Colon (tissue), 2 donors: ENCODE results near the gene TMEM106C.
"Not testable (repeated sequence)": the region's sequence is repeated elsewhere in the genome, so short reads cannot be mapped to it uniquely, and the experiment has no call there.

Experiments
- FAIRE-seq: peaks from 2 replicates; lab custom pipeline; 2012; peaks lifted over from hg19 to GRCh38; lab: Jason Lieb, UNC
- donor health status: control.
- donor health status: control.

TMEM106C gene

GRCh38 chr12:47949441-47950341 is 13.7 kb upstream of the TMEM106C start:
- no peak for FAIRE-seq

- no peak for FAIRE-seq
Observed at GRCh38 chr12:47950856-47951468, 12.4 kb upstream of the TMEM106C start.

DNA sequence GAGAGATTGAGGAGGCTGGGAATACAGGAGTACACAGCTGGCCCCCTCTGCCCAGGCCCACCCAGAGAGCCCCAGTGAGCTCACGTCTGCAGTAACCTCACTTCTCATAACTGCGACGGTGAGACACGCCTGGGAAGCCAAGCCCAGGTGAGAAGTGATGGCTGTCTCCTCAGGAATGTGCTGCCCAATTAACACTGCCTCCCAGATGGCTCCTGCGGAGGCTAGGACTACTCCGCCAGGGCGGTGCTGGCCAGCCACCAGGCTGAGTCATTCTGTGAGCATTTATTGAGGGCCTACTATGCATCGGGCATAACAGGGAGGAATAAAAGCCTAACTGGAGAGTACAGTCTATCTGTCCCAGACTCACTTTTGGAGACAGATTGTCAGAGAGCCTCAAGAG is 9.3 kb upstream of the TMEM106C start:
- FAIRE-seq, result no peak

GRCh38 chr12:47954467-47955045 is 8.8 kb upstream of the TMEM106C start:
- FAIRE-seq, result no peak

DNA sequence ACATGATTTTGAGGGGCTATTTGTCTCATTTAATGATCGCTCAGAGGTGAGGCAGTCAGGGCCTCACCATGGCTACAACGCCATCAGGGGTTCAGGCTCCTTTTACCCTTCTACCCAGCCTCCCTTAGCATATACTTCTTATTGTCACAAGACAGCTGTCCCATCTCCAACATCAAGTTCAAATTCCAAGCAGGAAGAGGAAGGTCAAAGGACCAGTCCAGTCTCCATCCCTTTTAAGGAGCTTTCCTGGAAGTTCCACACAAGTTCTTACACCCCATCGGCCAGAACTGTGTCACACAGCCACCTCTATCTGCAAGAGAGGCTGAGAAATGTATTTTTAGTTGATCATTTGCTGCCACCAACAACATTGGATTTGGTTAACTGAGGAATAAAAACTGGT is 8.3 kb upstream of the TMEM106C start:
- FAIRE-seq, result no peak

DNA sequence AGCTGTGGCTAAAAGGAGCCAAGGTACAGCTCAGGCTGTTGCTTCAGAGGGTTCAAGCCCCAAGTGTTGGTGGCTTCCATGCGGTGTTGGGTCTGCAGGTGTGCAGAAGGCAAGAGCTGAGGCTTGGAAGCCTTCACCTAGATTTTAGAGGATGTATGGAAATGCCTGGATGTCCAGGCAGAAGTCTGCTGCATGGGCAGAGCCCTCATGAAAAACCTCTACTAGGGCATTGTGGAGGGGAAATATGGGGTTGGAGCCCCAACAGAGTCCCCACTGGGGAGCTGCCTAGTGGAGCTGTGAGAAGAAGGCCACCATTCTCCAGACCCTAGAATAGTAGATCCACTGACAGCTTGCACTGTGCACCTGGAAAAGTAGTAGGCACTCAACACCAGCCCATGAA is 5.7 kb upstream of the TMEM106C start:
- not testable (repeated sequence) for FAIRE-seq

GRCh38 chr12:47962198-47962597 is 1.2 kb upstream of the TMEM106C start:
- FAIRE-seq, result no peak

- no peak for FAIRE-seq
Observed at GRCh38 chr12:47964106-47964728, 821 bp downstream of the TMEM106C start.

- FAIRE-seq, result no peak
Observed at GRCh38 chr12:47965581-47965980, 2.2 kb downstream of the TMEM106C start.

DNA sequence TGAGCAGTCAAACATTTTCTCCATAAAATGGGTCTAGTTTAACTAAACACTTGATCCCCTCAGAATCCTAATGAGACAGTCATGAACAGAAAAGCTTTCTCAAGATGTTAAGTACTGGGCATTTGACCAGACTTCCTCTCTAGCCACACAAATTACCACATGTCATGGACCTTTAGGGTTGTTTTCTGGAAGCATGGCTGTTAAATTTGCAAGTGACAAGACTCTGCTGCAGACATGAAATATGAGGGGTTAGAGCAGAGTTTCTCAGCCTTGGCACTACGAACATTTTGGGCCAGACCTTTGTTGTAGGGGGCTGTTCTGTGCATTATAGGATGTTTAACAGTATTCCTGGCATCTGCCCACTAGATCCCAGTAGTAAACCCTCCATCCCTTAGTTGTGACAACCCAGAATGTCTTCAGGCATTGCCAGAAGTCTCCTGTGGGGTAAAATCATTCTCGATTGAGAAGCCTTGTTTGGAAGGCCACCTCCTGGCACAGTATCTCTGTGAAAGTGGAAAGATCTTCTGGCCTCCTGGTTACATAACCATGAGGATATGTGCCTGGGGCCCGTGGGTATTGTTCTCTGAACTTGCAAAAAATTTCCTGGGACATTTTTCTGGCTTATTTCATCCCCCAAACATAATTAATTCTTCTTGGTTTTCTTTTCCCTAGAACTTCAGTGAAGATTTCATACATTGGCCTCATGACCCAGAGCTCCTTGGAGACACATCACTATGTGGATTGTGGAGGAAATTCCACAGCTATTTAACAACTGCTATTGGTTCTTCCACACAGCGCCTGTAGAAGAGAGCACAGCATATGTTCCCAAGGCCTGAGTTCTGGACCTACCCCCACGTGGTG is 4.3 kb downstream of the TMEM106C start:
- no peak for FAIRE-seq

- FAIRE-seq, result no peak
Observed at GRCh38 chr12:47969845-47970244, 6.4 kb downstream of the TMEM106C start.

DNA sequence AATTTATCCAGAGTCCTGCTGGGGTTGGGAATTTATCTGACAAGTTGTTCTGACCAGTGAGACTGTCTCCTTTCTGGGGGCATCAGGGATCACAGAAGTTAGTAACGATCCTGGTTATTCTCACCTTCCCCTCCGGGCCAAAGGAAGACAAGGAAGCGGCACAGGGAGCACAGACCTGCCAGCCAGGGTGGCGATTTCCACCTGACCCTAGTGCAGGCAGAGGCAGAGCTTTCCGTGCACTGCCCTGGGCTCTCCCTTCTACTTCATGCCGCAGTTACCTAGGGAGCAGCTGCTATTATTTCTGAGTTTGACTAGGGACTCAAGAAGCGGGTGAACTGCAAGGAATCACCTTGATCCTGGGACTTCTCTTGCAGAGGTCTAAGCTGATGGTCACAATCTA is 7.4 kb downstream of the TMEM106C start:
- FAIRE-seq, result no peak

DNA sequence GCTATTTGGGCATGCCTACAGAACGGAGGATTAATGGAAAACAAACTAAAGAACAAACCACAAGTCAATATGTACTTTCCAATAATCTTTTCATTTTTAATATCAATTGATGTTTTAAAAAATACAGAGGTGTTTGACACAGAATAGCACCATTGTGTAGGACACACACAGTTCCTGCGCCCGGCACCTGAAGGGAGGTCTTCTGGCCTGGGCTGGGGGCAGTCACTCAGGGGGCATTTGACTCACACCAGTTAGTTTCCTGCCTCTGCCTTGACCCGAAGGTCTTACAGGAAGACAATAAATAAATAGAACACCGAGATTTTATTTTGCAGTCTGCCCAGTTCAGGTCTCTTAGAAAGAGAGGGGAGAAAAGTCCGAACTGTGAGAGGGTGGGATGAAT is 9.5 kb downstream of the TMEM106C start:
- no peak for FAIRE-seq

DNA sequence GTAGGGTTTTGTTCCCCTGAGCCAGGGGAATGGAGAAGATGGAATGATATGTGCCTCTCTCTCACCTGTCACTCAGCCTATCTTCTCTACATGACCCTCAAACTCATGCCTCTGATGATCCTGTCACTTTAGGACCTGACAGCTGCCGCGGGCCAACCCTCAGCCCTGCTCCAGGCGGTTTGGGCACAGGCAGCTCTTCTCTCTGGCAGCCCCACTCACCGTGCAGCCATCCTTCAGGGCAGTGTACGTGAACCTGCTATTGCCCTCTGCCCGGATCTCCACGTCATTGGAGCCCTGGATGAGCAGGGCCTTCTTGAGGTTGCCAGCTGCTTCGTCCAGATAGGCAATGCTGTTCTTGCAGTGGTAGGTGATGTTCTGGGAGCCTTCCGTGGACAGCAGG is 10.5 kb downstream of the TMEM106C start:
- FAIRE-seq, result no peak

DNA sequence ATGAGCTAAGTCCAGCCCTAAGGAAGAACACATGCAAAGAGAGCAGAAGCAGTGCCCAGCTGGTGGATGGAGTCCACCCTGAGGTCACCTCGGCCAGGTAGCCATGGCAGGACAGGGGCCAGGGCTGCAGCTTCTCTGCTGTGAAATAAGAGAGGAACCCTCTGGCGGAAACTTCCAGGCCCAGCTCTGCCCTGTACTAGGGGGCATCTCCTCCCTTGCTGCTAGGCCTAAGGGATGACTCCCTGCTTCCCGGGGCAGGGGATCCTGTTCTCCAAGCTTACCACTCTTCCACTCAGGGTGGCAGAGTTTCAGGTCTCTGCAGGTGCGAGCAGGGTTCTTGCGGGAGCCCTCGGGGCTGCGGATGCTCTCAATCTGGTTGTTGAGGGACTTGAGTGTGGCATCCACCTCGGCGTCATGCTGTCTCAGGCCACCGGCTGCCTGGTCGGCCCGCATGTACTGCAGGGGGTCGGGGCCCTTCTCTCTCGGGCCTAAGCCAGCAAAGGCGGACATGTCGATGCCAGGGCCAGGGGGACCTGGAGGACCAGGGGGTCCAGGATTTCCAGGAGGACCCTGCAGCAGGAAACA is 11.7 kb downstream of the TMEM106C start:
- no peak for FAIRE-seq

DNA sequence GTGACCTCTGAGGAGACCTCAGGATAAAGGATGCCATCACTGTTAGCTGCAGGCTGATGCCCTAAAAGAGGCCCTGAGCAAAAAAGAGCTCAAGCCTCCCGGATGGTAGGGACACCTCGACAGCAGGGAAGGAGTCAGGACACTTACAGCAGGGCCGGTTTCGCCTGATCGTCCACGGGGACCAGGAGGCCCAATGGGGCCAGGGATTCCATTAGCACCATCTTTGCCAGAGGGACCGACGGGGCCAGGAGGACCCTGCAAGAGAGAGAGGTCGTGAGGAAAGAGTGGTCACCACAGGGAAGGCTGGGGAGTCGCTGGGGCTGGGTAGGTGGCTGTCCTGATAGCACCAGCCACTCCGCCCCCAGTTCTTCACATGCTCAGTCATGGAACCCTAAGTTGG is 12.4 kb downstream of the TMEM106C start:
- no peak for FAIRE-seq

- no peak for FAIRE-seq
Observed at GRCh38 chr12:47977046-47977771, 13.8 kb downstream of the TMEM106C start.

GRCh38 chr12:47977772-47978597 is 14.6 kb downstream of the TMEM106C start:
- no peak for FAIRE-seq

DNA sequence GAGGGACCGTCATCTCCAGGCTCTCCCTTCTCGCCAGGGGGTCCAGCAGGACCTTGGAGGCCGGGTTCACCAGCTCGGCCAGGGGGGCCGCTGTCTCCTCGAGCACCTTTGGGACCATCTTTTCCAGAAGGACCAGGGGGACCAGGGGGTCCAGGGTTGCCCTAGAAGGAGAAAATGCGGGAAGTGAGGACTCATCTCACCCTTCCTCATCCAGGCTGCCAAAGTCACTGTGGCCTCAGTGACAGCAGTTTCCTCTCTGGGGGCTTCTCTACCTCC is 15.1 kb downstream of the TMEM106C start:
- no peak for FAIRE-seq

- no peak for FAIRE-seq
Observed at GRCh38 chr12:47979166-47979565, 15.8 kb downstream of the TMEM106C start.
